Adrenal gland (tissue), 5 donors: ENCODE measurements around the gene S100A6.

Experiments
- CTCF ChIP-seq, 6 experiments: fragments of 450-650 bp in 4 of 6; fragments of 200-600 bp in 2 of 6; sonication (generic) in 1 of 6; IDR thresholded peaks; 1 replicate in 5 of 6; 2 replicates in 1 of 6; pipeline versions ENCODE4 v1.5.1 to v1.8.0; 2016 to 2021; ENCODE audit warnings: antibody characterized with exemption in 6 of 6, mild to moderate bottlenecking in 2 of 6, moderate library complexity in 1 of 6
- POLR2A ChIP-seq, 2 donors: fragments of 450-650 bp; IDR thresholded peaks; one replicate each; pipeline ENCODE4 v1.6.1; 2017; ENCODE audit warnings: antibody characterized with exemption in 2 of 2, mild to moderate bottlenecking in 2 of 2, moderate library complexity in 1 of 2
- donor health status: DM: no; HTN: no; CAD: no.

GRCh38 chr1:153519242-153519641, 16.5 kb downstream of the S100A6 start:
- no peak for TF ChIP-seq CTCF (IDR thresholded peaks at IDR 0.05)
- TF ChIP-seq POLR2A (IDR thresholded peaks at IDR 0.05), result no peak
